OCI-LY1 (cell line): ENCODE results near the gene CDC42.
"Not testable (repeated sequence)": the region's sequence is repeated elsewhere in the genome, so short reads cannot be mapped to it uniquely, and the experiment has no call there.

Experiments
- CTCF ChIP-seq: fragments of 200-600 bp; sonication (generic), shearing (Covaris generic); IDR thresholded peaks from 2 replicates; pipeline ENCODE4 v1.5.1; 2017; ENCODE audit warnings: mild to moderate bottlenecking, antibody characterized with exemption, low read length, moderate library complexity, mixed read lengths
- EZH2 ChIP-seq: fragments of 200-600 bp; sonication (generic), shearing (Covaris generic); IDR thresholded peaks from 2 replicates; pipeline ENCODE4 v1.8.0; 2017; ENCODE audit warnings: borderline replicate concordance, mixed run types, mild to moderate bottlenecking, antibody characterized with exemption, low read length, moderate library complexity, mixed read lengths

- not testable (repeated sequence) for TF ChIP-seq CTCF, EZH2
Observed at GRCh38 chr1:22092026-22092768, 39.7 kb downstream of the CDC42 start.
